ENCODE results near the gene ZNF662. TPM values are rescaled to one million over a fixed set of nuclear protein-coding genes. Genes with fewer than 3 reads are reported as not detected.

The ZNF662 gene
- total RNA-seq, 1 experiment from 2014 or later: 0.04 TPM

GRCh38 chr3:42937334-42937733 is 31.4 kb downstream of the ZNF662 start:
- H3K9me2 ChIP-seq (replicated peaks; ENCODE audit: low read length): no peaks in the 10 kb centered on the region
- no peaks in the 10 kb centered on the region for H3K79me2 ChIP-seq (ENCODE audit: low read length)
- H4K20me1 ChIP-seq (ENCODE audit: low read length): no peaks in the 10 kb centered on the region
- no peak overlapping the region for H3K27ac ChIP-seq (ENCODE audit: low read length)
- peak; percentile 55 for DNase-seq
- peak overlapping the region; percentile 41 for H3K4me2 ChIP-seq (ENCODE audit: low read length)
- no peaks in the 10 kb centered on the region for H3F3A ChIP-seq (ENCODE audit: low read length, unreplicated experiment)
- no peak overlapping the region for H3K9ac ChIP-seq (ENCODE audit: low read length)
- TF ChIP-seq EZH2 (IDR thresholded peaks at IDR 0.05; ENCODE audit: low read length, unreplicated experiment) (no peak), EZH2phosphoT487 (IDR thresholded peaks at IDR 0.05; ENCODE audit: borderline replicate concordance, low read length) (no peak), CTCF (conservative IDR thresholded peaks at IDR 0.05; ENCODE audit: low read depth, low read length) (no peak)
- peak; percentile 83 for ATAC-seq
- no peaks in the 10 kb centered on the region for H3K36me3 ChIP-seq (ENCODE audit: low read depth, low read length)
- peaks cover 16% of the 10 kb centered on the region for H3K4me1 ChIP-seq (ENCODE audit: insufficient read depth, low read length)
- ChIA-PET POLR2A (ENCODE audit: unreplicated experiment) (no interaction called here), CTCF (no interaction called here)
- no peak overlapping the region for H3K4me3 ChIP-seq (ENCODE audit: low read length)
- no peak overlapping the region for H2AFZ ChIP-seq (ENCODE audit: low read length)
- no peaks in the 10 kb centered on the region for H3K27me3 ChIP-seq (ENCODE audit: low read length)
- intact Hi-C loops (cut with micrococcal nuclease): no loop called here
- no peaks in the 10 kb centered on the region for H3K9me3 ChIP-seq (ENCODE audit: low read length)
- BruUV-seq (replicated peaks): no TSS peak

GRCh38 chr3:42942693-42943092 is 36.8 kb downstream of the ZNF662 start:
- Histone ChIP-seq H4K20me1 (ENCODE audit: low read length) (no peaks in the 10 kb centered on the region), H3K4me2 (ENCODE audit: low read length) (no peak overlapping the region), H3K36me3 (ENCODE audit: low read depth, low read length) (no peaks in the 10 kb centered on the region), H3K9me3 (ENCODE audit: low read length) (no peaks in the 10 kb centered on the region), H3K79me2 (ENCODE audit: low read length) (no peaks in the 10 kb centered on the region), H3F3A (ENCODE audit: low read length, unreplicated experiment) (no peaks in the 10 kb centered on the region), H2AFZ (ENCODE audit: low read length) (no peak overlapping the region), H3K9ac (ENCODE audit: low read length) (no peak overlapping the region), H3K4me1 (ENCODE audit: insufficient read depth, low read length) (peaks cover 9% of the 10 kb centered on the region), H3K9me2 (replicated peaks; ENCODE audit: low read length) (no peaks in the 10 kb centered on the region), H3K4me3 (ENCODE audit: low read length) (no peak overlapping the region), H3K27me3 (ENCODE audit: low read length) (0 out of 2 replicates have a peak, but pooled peaks cover 3% of the 10 kb centered on the region), H3K27ac (ENCODE audit: low read length) (no peak overlapping the region)
- no peak for TF ChIP-seq CTCF (conservative IDR thresholded peaks at IDR 0.05; ENCODE audit: low read depth, low read length)
- intact Hi-C loops (cut with micrococcal nuclease): no loop called here
- POLR2A ChIA-PET (ENCODE audit: unreplicated experiment): no interaction called here
- CTCF ChIA-PET: interaction anchor here (0.6 kb wide), 1 partner anchor 9 kb away, joined by 10 read pairs; no protein-coding TSS in a partner anchor
- DNase-seq (no peak), ATAC-seq (no peak)
- no TSS peak for BruUV-seq (replicated peaks)

GRCh38 chr3:42946050-42946449 is 40.1 kb downstream of the ZNF662 start:
- no peak overlapping the region for H3K4me3 ChIP-seq (ENCODE audit: low read length)
- H3K9me2 ChIP-seq (replicated peaks; ENCODE audit: low read length): no peaks in the 10 kb centered on the region
- H3K27me3 ChIP-seq (ENCODE audit: low read length): 0 out of 2 replicates have a peak, but pooled peaks cover 3% of the 10 kb centered on the region
- H3K4me1 ChIP-seq (ENCODE audit: insufficient read depth, low read length): no peaks in the 10 kb centered on the region
- ChIA-PET POLR2A (ENCODE audit: unreplicated experiment) (no interaction called here), CTCF (no interaction called here)
- intact Hi-C loops (cut with micrococcal nuclease): no loop called here
- H3K9me3 ChIP-seq (ENCODE audit: low read length): no peaks in the 10 kb centered on the region
- ATAC-seq (no peak), DNase-seq (no peak)
- H3K27ac ChIP-seq (ENCODE audit: low read length): no peak overlapping the region
- no peak overlapping the region for H3K4me2 ChIP-seq (ENCODE audit: low read length)
- no TSS peak for BruUV-seq (replicated peaks)
- no peaks in the 10 kb centered on the region for H4K20me1 ChIP-seq (ENCODE audit: low read length)
- no peaks in the 10 kb centered on the region for H3K79me2 ChIP-seq (ENCODE audit: low read length)
- no peak overlapping the region for H2AFZ ChIP-seq (ENCODE audit: low read length)
- H3K36me3 ChIP-seq (ENCODE audit: low read depth, low read length): no peaks in the 10 kb centered on the region
- no peak overlapping the region for H3K9ac ChIP-seq (ENCODE audit: low read length)
- H3F3A ChIP-seq (ENCODE audit: low read length, unreplicated experiment): no peaks in the 10 kb centered on the region
- no peak for TF ChIP-seq EZH2 (IDR thresholded peaks at IDR 0.05; ENCODE audit: low read length, unreplicated experiment)
- TF ChIP-seq CTCF (conservative IDR thresholded peaks at IDR 0.05; ENCODE audit: low read depth, low read length): no peak
- no peak for TF ChIP-seq EZH2phosphoT487 (IDR thresholded peaks at IDR 0.05; ENCODE audit: borderline replicate concordance, low read length)

All from PC-3 (cell line).